ENCODE data around the gene SLC9A3.

Gene SLC9A3

DNA sequence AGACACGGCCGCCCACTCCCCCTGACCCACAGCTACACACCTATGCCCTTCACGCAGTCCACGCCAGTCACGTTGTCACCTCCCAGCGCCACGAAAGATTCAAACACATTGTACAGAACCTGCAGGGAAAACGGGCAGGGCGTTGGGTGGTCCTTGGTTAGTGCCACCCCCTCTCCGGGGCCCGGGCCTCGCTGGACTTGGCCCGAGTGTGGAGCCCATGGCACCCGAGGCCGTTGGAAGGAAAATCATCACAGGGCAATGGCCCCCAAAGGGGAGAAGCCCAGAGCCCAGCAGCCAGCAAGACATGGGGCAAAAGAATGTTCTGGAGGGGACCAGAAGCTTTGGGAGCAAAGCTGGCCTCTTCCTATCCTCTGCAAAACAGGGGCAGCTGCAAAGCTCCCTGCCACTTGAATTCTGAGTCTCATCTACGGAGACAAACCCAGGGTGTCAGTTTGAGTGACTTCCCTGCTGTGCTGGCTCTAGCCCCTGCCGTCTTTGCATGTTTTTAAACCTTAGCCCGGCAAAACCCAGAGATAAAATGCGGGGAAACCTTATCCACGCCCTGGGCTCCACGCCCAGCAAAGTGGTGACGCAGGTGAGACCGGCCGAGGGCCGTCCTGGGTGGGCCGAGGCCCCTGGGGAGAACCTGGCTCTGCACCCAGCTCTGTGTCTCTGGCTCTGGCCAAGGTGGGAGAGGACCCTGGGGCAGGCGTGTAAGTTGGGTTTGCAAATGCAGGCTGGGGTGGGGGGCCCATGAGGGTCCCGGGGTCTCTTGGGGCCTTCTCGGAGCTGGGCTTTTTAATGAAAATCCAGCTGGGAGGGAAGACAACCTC is 38.9 kb downstream of the SLC9A3 start:
- no peak overlapping the region for H3K4me3 ChIP-seq (ENCODE audit: low read depth, low read length)
- no peaks in the 10 kb centered on the region for H3K36me3 ChIP-seq (ENCODE audit: insufficient read depth, low read length)
- no peak overlapping the region for H2AFZ ChIP-seq (ENCODE audit: low read length, unreplicated experiment)
- H3K79me2 ChIP-seq (ENCODE audit: control insufficient read depth, insufficient read depth, low read length, unreplicated experiment), result no peaks in the 10 kb centered on the region
- H3K27ac ChIP-seq (ENCODE audit: low read depth, low read length), result no peak overlapping the region
- H3K27me3 ChIP-seq (ENCODE audit: insufficient read depth, low read length), result no peaks in the 10 kb centered on the region
- no peaks in the 10 kb centered on the region for H3K4me1 ChIP-seq (ENCODE audit: control insufficient read depth, insufficient read depth, low read length, unreplicated experiment)

DNA sequence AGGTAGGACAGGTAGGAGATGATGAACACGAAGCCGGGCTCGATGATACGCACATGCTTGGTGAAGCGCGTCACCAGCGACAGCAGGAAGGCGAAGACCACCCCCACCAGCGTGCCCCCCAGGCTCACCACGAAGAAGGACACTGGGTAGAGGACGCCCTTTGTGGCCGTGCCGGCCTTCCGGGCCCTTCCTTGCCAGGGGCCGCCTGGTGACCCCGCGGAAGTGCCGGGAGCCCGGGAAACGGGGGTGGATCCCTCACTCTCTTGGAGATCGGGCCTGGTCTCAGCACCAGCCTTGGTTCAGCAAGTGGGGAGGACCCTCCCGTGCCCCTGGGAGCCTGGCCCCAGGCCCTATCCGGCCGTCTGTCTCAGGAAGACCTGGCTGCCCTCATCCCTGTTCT is 39.7 kb downstream of the SLC9A3 start:
- Histone ChIP-seq H3K4me3 (ENCODE audit: low read depth, low read length) (no peak overlapping the region), H3K79me2 (ENCODE audit: control insufficient read depth, insufficient read depth, low read length, unreplicated experiment) (no peaks in the 10 kb centered on the region), H3K4me1 (ENCODE audit: control insufficient read depth, insufficient read depth, low read length, unreplicated experiment) (no peaks in the 10 kb centered on the region), H3K27me3 (ENCODE audit: insufficient read depth, low read length) (no peaks in the 10 kb centered on the region), H3K27ac (ENCODE audit: low read depth, low read length) (no peak overlapping the region), H3K36me3 (ENCODE audit: insufficient read depth, low read length) (no peaks in the 10 kb centered on the region), H2AFZ (ENCODE audit: low read length, unreplicated experiment) (no peak overlapping the region)

DNA sequence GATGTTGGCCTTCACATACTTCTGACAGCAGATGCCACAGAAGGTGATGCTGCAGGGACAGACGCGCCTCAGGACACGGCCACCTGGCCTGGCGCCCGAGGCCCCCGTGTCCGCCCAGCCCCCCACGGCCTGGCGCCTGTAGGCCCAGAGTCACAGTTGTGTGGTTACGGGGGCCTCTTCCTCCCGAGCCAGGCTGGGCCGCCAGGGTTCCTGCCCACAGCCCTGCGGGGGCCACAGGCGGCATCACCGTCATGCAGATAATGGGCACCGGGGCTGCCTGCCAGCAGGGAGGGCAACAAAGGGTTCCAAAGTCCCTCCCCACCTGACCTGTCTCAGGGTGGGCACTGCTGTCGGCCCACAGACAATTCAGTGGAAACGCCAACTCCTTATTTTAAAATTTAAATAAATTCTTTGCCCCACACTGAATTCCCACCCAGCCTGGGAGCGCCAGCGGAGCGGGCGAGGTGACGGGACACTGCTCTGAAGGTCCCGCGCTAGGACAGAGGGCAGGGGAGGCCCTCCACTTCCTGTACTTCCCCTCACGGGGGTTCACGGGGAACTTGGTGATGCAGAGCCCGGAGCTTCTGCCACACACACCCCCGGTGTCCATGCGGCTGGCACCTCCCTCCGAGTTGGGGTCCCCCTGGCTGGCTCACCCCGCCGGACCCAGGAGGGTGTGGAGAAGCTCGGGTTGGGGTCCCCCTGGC is 40.7 kb downstream of the SLC9A3 start:
- Histone ChIP-seq H3K36me3 (ENCODE audit: insufficient read depth, low read length) (no peaks in the 10 kb centered on the region), H2AFZ (ENCODE audit: low read length, unreplicated experiment) (no peak overlapping the region), H3K27ac (ENCODE audit: low read depth, low read length) (no peak overlapping the region), H3K4me1 (ENCODE audit: control insufficient read depth, insufficient read depth, low read length, unreplicated experiment) (no peaks in the 10 kb centered on the region), H3K27me3 (ENCODE audit: insufficient read depth, low read length) (no peaks in the 10 kb centered on the region), H3K79me2 (ENCODE audit: control insufficient read depth, insufficient read depth, low read length, unreplicated experiment) (no peaks in the 10 kb centered on the region), H3K4me3 (ENCODE audit: low read depth, low read length) (no peak overlapping the region)

DNA sequence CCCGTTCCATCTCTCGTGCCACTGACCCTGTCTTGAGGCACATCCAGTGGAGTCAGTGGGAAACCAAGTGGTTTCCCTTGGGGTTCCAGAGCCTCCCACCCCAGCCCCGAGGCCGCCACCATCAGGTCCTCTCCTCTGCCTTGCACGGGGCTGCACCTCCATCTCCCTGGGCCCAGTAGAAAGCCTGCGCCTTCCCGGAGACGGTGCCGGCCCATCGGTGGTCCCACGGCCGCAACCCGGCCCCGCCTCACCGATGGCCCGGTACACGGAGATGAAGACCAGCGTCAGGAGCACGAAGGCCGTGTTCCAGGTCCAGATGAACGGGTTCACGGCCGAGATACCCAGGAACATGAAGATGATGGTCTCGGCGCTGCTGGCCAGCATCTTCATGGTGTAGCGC is 41.2 kb downstream of the SLC9A3 start:
- Histone ChIP-seq H3K27ac (ENCODE audit: low read depth, low read length) (no peak overlapping the region), H3K36me3 (ENCODE audit: insufficient read depth, low read length) (no peaks in the 10 kb centered on the region), H3K27me3 (ENCODE audit: insufficient read depth, low read length) (no peaks in the 10 kb centered on the region), H2AFZ (ENCODE audit: low read length, unreplicated experiment) (no peak overlapping the region), H3K4me1 (ENCODE audit: control insufficient read depth, insufficient read depth, low read length, unreplicated experiment) (no peaks in the 10 kb centered on the region), H3K4me3 (ENCODE audit: low read depth, low read length) (no peak overlapping the region), H3K79me2 (ENCODE audit: control insufficient read depth, insufficient read depth, low read length, unreplicated experiment) (no peaks in the 10 kb centered on the region)

DNA sequence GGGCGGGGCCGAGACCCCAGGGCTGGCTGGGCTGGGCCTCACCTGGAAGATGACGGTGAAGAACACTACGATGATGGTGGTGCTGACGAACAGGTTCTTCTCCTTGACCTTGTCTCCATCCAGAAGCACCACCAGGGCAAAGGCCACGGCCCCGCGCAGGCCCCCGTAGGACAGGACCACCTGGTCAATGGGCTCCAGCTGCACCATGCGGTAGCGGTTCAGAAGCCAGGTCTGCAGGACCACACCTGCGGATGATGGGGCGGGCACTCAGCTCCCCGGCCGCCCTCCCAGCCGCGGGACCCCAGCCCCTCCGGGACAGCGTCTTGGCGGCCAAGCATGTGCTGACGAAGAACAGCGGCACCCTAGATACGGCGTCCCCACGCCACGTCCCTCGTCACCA is 41.7 kb downstream of the SLC9A3 start:
- Histone ChIP-seq H3K79me2 (ENCODE audit: control insufficient read depth, insufficient read depth, low read length, unreplicated experiment) (no peaks in the 10 kb centered on the region), H3K27ac (ENCODE audit: low read depth, low read length) (no peak overlapping the region), H3K27me3 (ENCODE audit: insufficient read depth, low read length) (no peaks in the 10 kb centered on the region), H2AFZ (ENCODE audit: low read length, unreplicated experiment) (no peak overlapping the region), H3K4me3 (ENCODE audit: low read depth, low read length) (no peak overlapping the region), H3K4me1 (ENCODE audit: control insufficient read depth, insufficient read depth, low read length, unreplicated experiment) (no peaks in the 10 kb centered on the region), H3K36me3 (ENCODE audit: insufficient read depth, low read length) (no peaks in the 10 kb centered on the region)

DNA sequence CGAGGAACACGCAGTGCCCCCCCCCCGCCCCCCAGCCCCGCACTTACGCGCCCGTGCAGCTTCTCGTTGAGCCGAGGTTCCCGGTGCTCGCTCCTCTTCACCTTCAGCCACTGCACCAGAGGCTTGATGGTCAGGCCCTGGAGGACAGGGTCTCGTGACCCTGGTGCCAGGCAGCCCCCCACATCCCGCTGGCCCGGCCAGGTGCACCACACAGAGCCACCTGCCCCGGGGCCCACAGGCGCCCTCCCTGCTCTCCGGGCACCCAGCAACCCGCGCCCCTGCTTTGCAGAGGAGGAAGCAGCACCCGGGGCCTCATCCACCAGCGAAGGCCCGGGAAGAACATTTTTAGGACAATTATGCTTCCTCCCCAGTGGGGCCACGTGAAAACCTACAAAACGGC is 42.2 kb downstream of the SLC9A3 start:
- no peak overlapping the region for H2AFZ ChIP-seq (ENCODE audit: low read length, unreplicated experiment)
- H3K36me3 ChIP-seq (ENCODE audit: insufficient read depth, low read length), result no peaks in the 10 kb centered on the region
- H3K4me3 ChIP-seq (ENCODE audit: low read depth, low read length), result no peak overlapping the region
- H3K27me3 ChIP-seq (ENCODE audit: insufficient read depth, low read length), result no peaks in the 10 kb centered on the region
- H3K79me2 ChIP-seq (ENCODE audit: control insufficient read depth, insufficient read depth, low read length, unreplicated experiment), result no peaks in the 10 kb centered on the region
- H3K4me1 ChIP-seq (ENCODE audit: control insufficient read depth, insufficient read depth, low read length, unreplicated experiment), result no peaks in the 10 kb centered on the region
- no peak overlapping the region for H3K27ac ChIP-seq (ENCODE audit: low read depth, low read length)

DNA sequence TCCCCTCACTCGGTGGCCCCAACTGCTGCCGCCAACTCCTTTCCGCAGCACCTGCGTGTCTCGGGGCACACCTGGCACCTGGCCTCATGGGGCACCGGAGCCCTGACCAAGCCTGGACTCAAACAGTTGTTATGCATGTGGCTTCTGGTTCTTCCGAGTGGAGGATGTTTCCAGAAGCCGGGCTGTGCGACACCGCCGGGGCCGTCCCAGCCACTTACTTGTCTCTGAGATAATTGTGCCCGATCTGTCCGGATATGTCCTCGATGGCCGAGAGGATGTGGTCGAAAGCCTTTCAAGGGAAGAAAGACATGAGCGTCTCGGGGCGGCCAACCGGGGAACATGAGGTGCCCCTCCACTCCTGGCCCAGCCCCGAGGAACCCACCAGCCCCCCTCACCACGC is 42.9 kb downstream of the SLC9A3 start:
- no peak overlapping the region for H3K27ac ChIP-seq (ENCODE audit: low read depth, low read length)

DNA sequence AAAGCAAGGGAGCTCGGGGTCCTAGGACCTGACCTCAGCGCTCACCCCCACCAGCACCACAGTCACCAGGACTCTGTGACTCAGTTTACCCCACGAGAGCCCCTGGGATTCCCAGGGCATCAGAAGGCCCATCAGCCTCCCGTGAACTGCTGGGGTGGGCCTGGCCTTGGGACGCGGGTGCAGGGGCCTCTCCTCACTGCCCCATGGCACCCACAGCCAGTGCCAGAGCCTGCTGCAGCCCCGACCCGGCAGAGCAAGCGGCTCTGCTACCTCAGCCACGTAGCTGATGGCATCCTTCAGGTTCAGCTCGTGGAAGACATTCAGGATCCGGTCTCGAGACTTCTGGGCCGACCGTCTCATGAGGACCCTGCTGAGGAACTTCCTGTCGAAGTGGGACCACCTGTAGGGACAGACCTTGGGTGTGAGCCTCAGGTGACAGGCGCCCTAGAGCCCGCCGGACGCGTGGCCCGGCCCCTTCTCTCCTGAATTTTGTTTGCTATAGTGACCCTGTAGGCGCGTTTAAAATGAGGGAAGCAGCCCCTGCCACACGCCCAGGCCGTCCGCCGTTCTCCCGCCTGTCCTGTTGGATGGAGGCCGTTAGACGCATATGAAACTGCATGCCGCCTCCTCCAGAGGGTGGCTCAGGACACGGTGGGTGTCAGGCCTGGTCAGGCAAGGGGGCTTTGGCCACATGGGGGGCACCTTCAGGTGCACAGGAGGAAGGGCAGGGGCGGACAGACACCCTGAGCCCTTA is 44.5 kb downstream of the SLC9A3 start:
- H3K4me1 ChIP-seq (ENCODE audit: control insufficient read depth, insufficient read depth, low read length, unreplicated experiment), result no peaks in the 10 kb centered on the region
- no peak overlapping the region for H3K27ac ChIP-seq (ENCODE audit: low read depth, low read length)
- H2AFZ ChIP-seq (ENCODE audit: low read length, unreplicated experiment), result no peak overlapping the region
- no peak overlapping the region for H3K4me3 ChIP-seq (ENCODE audit: low read depth, low read length)
- no peaks in the 10 kb centered on the region for H3K36me3 ChIP-seq (ENCODE audit: insufficient read depth, low read length)
- H3K79me2 ChIP-seq (ENCODE audit: control insufficient read depth, insufficient read depth, low read length, unreplicated experiment), result no peaks in the 10 kb centered on the region
- H3K27me3 ChIP-seq (ENCODE audit: insufficient read depth, low read length), result peaks cover 11% of the 10 kb centered on the region; the same call in 1 of the 2 replicates

More for the DNA sequence above, 42.9 kb downstream of the SLC9A3 start:
- no peaks in the 10 kb centered on the region for H3K36me3 ChIP-seq (ENCODE audit: insufficient read depth, low read length)
- no peaks in the 10 kb centered on the region for H3K79me2 ChIP-seq (ENCODE audit: control insufficient read depth, insufficient read depth, low read length, unreplicated experiment)
- no peaks in the 10 kb centered on the region for H3K27me3 ChIP-seq (ENCODE audit: insufficient read depth, low read length)
- H3K4me3 ChIP-seq (ENCODE audit: low read depth, low read length), result no peak overlapping the region
- no peaks in the 10 kb centered on the region for H3K4me1 ChIP-seq (ENCODE audit: control insufficient read depth, insufficient read depth, low read length, unreplicated experiment)
- no peak overlapping the region for H2AFZ ChIP-seq (ENCODE audit: low read length, unreplicated experiment)

DNA sequence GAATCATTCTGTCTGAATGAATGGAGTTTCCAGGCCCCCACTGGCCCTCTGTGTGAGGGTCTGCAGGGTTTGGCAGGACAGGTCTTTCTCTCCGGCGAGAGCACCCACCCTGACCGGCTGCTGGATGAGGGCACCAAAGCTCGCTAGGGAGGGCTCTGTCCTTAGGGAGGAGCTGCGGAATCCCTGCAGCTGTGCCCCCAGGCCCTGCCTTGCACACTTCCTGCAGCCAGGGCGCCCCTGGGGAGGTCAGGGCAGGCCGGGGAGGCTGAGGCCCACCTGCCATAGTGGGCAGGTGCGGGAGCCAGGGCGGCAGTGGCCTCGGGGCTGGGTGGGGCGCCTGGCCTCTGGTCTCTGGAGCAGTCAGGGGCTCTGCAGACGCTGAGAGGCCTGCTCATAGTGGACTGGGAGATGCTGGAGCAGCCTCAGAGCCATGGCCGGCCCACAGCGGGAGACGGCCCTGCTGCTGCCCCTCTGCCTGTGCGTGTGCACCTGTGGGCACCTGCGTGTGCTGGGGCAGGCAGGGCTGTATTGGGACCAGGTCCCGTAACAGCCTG is 45.2 kb downstream of the SLC9A3 start:
- H3K27me3 ChIP-seq (ENCODE audit: insufficient read depth, low read length), result peaks cover 11% of the 10 kb centered on the region; the same call in 1 of the 2 replicates

DNA sequence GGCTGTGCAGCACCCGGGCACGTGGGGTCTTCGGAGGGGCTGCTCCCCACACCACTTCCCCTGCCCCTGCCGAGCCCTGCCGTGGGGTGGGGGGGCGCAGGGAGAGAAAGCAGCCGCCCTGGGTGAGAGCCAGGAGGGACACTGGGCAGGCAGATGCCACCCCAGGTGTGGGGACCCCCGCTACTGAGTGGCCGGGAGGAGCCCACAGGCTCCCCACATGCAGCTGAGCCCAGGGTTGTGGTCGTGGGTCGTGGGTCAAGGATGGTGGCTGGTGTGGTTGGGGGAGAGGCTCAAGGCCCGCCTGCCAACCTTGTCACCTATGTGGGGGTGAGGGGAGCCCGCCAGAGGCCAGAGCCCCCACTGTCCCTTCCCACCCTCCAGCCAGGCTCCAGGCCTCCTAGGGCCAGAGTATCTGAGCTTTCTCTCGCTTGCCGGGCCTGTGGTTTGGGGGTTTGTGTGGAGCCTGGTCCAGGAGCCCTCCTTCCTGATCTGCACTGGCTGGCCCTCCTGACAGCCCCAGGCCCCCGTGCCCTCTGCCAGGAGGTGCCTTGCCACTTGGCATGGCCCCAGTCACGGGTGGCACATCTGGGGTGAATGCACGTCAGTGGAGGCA is 45.8 kb downstream of the SLC9A3 start:
- H3K4me1 ChIP-seq (ENCODE audit: control insufficient read depth, insufficient read depth, low read length, unreplicated experiment), result no peaks in the 10 kb centered on the region
- no peaks in the 10 kb centered on the region for H3K79me2 ChIP-seq (ENCODE audit: control insufficient read depth, insufficient read depth, low read length, unreplicated experiment)
- H3K27me3 ChIP-seq (ENCODE audit: insufficient read depth, low read length), result peaks cover 11% of the 10 kb centered on the region; the same call in 1 of the 2 replicates
- no peak overlapping the region for H2AFZ ChIP-seq (ENCODE audit: low read length, unreplicated experiment)
- H3K4me3 ChIP-seq (ENCODE audit: low read depth, low read length), result no peak overlapping the region
- no peaks in the 10 kb centered on the region for H3K36me3 ChIP-seq (ENCODE audit: insufficient read depth, low read length)
- no peak overlapping the region for H3K27ac ChIP-seq (ENCODE audit: low read depth, low read length)

More for the DNA sequence above, 45.2 kb downstream of the SLC9A3 start:
- no peak overlapping the region for H3K27ac ChIP-seq (ENCODE audit: low read depth, low read length)
- no peak overlapping the region for H2AFZ ChIP-seq (ENCODE audit: low read length, unreplicated experiment)
- H3K79me2 ChIP-seq (ENCODE audit: control insufficient read depth, insufficient read depth, low read length, unreplicated experiment), result no peaks in the 10 kb centered on the region
- H3K4me1 ChIP-seq (ENCODE audit: control insufficient read depth, insufficient read depth, low read length, unreplicated experiment), result no peaks in the 10 kb centered on the region
- H3K4me3 ChIP-seq (ENCODE audit: low read depth, low read length), result no peak overlapping the region
- no peaks in the 10 kb centered on the region for H3K36me3 ChIP-seq (ENCODE audit: insufficient read depth, low read length)
